ENCODE results near the gene ZNF628.

Gene ZNF628

DNA sequence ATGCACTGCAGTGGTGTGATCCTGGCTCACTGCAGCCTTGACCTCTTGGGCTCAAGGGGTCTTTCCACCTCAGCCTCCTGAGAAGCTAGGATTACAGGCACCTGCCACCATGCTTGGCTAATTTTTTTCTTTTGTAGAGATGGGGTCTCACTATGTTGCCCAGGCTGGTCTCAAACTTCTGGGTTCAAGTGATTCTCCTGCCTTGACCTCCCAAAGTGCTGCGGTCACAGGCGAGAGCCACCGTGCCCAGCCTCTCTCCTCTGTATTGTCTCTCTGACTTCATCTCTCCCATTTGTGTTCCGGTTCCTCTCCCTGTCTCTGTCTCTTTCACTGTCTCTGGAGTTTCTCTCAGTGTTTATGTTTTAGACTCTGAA lies 10.2 kb upstream of the ZNF628 start:
- no peak for DNase-seq

DNA sequence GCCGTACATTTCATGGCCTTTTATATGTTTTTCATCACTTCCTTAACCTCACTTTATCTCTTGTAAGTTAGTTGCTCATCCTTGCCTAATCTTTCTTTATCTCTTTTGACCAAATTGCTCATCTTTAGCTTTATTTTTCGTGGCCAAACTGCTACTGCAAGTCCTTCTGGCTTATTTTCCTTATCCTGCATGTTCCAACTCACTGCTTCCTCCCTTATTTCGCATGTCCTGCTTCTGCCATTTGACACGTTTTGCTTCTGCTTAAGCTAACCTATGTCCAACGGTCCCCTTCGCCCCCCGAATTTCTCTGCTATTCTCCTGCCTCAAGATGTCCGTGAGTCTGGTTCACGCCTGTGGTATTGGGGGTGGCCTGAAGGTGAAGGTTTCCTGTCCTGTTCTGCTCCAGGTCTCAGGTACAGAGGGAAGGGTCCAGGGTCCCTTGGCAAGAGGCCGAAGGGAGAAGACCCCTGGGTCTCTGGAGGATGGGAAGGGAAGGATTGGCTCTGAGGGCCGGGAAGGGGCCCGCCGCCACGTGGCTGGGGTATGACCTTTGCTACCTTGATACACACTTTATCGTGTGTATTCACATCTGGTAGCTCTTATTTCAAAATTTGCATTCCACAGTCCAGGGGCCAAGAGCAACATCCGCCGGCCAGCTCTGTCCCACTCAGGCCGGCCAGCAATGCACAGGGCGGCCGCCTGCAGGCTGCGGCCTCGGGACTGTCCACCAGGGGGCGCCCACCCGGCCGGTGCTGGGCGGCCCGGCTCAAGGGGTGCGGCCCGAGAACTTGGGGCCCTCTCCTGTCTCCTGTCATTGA lies 9.0 kb upstream of the ZNF628 start:
- DNase-seq = no peak

DNA sequence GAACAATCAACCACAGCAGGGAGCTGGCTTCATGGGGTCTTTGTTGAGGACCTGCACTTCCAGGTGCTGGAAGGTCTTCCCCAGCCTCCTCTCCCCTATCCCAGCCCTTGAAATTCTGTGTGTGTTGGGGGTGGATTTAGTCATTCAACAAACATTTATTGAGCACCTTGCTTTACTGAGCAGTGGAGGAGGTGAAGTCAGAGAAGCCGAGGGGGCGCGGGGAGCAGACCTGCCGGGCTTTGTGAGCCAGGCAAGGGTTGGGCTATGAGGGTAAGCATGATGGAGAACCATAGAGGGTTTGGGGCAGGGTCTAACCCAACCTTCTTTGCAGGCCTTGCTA lies 8.4 kb upstream of the ZNF628 start:
- no peak for DNase-seq

DNA sequence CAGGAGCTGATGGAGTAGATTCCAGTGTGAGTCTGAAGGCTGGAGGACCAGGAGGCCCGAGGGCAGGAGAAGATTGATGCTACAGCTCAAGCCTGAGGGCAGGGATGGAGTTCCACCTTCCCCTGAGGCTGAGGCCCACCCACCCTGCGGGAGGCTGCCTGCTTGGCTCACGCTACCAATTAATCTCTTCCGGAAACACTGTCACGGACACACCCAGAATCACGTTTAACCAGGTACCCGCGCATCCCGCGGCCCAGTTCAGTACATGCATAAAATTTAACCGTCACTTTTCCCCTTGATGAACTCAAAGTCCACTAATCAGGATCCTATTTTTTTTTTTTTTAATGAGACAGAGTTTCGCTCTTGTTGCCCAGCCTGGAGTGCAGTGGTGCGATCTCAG lies 5.2 kb upstream of the ZNF628 start:
- DNase-seq = no peak

DNA sequence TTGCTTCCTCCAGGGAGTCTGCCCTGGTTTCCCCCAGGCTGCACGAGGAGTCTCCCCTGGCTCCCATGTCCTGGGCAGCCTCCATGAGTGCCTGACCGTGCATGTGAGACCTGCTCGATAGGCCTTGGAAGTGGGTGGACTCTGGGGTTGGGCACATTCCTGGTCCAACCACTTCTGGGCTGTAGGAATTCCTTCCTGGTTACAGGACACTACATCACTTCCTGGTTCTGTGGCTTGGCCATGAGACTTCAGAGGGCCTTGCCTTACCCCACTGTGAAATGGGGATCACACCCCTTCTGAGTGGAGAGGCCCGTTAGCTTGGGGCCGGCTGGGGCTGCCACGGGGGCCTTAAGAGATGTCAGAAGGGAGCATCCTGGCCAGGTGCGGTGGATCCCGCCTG lies 4.0 kb upstream of the ZNF628 start:
- no peak for DNase-seq

DNA sequence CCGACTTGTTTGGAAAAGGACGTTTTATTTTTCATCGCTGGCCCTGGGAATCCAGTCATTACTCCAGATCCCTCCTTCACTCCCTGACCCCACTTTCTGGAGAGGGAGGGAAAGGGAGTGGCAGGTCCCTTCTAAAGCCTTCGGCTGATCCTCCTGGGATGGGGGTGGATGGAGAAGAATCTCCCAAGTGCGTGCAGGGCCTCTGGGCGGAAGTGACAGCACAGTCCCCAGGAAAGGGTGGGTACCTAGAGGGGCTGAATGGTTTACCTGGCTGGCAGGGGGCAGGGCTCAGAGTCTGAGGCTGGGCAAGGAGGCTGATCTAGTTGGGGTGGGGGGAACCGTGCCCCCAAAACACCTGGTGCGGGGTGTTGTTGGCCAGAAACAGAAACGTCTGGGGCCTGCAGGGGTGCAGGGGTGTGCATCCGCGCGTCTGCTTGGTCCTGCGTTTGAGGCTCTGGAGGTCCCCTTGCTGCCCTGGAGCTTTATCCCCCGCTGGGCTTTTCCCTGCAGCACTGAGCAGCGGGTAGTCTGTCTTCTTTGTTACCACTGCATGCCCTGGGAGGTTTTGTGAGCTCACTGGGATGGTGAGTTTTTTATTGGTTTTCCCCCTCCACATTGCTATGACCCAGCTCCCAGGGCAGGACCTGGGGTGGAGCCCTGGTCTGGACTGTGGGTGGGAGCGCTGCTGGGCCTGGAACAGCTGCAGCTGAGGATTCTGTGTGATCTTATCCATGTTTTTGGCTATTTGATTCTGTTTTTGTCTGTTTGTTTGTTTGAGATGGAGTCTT lies 3.0 kb upstream of the ZNF628 start:
- no peak for DNase-seq

DNA sequence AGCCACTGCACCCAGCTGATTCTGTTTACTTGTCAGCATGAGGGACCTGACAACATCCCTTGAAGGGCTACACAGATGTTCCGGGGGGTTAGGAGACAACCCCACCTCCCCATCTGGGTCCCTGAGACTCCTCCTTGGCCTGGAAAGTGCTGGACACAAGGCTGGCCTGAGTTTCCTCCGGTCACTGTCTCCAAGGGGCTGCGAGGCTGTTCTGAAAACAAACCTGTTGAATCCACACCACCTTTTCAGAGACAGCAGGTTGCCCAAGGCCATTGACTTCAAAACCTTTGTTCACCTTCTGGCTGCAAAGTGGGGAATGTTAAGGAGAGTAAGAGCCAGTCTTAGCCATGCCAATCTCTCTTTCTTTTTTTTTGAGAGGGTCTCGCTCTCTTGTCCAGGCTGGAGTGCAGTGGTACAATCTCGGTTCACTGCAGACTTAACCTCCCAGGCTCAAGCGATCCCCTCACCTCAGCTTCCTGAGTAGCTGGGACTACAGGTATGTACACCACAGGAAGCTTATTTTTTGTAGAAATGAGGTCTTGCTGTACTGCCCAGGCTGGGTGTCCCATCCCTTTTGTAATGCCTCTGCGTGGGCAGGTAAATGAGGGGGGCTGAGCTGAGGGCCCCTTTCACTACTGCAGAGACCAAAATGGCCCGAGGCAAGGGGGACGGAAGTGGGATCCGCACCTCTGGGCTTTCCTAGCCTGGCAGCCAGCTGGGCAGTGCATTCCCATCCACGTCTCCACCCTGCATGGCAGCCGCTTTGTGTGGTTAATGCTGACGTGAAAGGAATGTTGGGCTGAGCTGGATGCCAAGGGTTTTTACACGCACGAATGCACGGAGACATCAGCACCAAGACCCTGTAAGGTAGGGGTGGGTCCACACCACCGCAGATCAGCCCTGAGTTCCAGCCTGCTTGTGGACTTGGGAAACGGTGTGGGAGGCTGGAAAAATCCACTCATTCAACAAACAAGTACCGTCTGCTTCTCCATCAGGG lies 1.9 kb upstream of the ZNF628 start:
- no peak for DNase-seq

DNA sequence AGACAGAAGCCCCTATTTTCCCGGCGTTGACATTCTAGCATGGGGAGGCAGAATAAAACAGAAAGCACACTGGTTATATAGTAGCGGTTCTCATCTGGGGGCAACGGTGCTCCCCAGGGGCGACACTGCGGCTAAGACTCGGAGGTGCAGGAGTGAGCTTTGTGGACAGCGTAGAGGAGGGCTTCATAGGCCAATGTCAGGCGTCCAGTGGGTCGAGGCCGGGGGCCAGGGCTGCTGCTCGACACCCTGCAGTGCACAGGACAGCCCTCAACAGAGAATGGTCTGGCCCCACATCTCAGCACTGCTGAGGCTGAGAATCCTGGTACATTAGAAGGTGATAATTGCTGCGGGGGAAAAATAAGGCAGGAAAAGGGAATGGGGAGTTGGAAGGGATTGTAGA lies 1.5 kb downstream of the ZNF628 start:
- no peak for DNase-seq

DNA sequence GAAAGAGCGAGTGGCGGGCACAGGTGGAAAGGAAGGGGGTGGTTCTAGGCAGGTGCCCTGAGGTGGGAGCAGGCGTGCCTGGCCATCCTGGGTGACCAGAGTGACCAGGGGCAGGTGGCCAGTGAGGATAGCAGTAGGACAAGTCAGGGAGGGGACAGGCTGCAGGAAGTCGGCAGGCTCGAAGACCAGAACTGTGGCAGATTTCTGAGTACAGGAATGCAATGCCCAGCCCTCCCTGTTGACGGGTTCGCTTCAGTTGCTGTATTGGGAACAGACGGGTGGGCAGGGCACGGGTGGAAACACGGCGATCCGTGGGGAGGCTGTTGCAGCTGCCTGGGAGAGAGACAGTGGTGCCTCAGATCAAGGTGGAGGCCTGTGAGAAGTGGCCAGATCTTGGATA lies 1.9 kb downstream of the ZNF628 start:
- no peak for DNase-seq

DNA sequence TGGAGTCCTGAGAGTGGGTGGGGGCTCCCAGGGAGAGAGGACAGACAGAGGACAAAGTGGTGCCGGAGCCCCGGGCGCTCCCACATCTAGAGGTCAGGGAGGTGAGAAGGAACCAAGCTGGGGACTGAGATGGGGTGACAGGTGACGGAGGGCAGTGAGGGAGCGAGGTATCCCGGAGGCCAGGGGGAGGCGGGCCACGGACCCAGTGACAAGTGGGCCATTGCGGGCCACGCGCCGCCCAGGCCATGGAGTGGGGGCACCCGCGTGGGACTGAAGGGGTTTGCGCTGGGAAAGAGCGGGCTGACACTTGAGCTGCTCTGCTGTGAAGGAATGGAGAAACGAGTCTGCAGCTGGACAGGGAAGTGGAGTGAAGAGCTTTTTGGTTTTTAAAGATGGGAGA lies 2.6 kb downstream of the ZNF628 start:
- DNase-seq = no peak

DNA sequence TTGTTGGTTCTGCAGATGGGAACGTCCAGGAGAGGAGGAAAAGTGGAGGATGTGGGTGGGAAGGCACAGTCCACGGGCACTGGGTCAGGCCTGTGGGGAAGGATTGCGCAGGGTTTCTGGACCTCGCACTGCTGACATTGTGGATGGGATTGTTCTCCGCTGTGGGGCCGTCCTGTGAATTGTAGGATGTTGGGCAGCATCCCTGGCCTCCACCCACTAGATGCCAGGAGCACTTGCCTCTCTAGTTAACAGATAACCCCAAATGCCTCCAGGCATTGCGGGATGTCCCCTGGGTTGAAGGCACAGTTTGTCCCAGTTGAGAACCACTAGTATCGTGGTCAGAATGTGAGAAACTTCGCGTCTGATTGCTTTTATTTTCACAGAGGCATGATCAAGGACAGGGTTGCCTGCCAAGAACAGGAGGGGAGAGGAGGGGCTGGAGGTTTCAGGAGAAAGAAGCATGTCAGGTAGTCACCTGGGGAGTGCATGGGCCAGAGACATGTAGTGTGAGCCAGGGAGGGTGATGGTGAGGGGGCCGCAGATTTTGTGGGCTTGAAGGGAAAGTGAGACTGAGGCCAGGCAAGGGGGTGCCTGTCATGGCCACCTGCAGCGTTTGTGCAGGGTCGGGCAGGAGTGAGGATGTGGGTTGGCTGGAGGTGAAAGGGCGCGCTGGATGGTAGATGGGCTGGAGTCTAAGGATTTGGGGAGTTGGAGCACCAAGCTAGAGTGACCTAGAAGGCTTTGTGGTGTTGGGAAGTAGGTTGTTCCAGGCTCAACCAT lies 3.2 kb downstream of the ZNF628 start:
- no peak for DNase-seq

DNA sequence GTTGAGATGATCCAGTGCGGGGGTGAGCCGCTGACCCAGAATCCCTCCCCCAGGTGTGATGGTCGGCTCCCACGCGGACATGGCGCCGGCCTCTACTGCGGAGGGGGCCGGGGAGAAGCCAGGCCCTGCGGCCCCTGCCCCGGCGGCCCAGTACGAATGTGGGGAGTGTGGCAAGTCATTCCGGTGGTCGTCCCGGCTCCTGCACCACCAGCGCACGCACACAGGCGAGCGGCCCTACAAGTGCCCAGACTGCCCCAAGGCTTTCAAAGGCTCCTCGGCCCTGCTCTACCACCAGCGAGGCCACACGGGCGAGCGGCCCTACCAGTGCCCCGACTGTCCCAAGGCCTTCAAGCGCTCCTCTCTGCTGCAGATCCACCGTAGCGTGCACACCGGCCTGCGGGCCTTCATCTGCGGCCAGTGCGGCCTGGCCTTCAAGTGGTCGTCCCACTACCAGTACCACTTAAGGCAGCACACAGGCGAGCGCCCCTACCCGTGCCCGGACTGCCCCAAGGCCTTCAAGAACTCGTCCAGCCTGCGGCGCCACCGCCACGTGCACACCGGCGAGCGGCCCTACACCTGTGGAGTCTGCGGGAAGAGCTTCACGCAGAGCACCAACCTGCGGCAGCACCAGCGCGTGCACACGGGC lies 4.9 kb downstream of the ZNF628 start:
- DNase-seq = no peak

DNA sequence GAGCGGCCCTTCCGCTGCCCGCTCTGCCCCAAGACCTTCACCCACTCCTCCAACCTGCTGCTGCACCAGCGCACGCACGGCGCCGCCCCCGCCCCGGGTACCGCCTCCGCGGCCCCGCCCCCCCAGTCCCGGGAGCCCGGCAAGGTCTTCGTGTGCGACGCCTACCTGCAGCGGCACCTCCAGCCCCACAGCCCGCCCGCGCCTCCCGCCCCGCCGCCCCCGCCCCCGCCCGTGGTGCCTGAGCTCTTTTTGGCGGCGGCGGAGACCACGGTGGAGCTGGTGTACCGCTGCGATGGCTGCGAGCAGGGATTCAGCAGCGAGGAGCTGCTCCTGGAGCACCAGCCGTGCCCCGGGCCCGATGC lies 5.4 kb downstream of the ZNF628 start:
- DNase-seq = no peak

DNA sequence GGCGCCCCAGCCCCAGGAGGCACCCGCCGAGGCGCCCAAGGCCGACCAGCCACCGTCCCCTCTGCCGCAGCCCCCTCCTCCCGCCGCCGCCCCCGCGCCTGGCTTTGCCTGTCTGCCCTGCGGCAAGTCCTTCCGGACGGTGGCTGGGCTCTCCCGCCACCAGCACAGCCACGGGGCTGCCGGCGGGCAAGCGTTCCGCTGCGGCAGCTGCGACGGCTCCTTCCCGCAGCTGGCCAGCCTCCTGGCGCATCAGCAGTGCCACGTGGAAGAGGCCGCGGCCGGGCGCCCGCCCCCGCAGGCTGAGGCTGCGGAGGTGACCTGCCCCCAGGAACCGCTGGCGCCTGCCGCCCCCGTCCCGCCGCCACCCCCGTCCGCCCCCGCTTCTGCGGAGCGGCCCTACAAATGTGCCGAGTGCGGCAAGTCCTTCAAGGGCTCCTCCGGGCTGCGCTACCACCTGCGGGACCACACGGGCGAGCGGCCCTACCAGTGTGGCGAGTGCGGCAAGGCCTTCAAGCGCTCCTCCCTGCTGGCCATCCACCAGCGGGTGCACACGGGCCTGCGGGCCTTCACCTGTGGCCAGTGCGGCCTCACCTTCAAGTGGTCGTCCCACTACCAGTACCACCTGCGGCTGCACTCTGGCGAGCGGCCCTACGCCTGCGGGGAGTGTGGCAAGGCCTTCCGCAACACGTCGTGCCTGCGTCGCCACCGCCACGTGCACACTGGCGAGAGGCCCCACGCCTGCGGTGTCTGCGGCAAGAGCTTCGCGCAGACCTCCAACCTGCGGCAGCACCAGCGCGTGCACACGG lies 5.9 kb downstream of the ZNF628 start:
- no peak for DNase-seq

DNA sequence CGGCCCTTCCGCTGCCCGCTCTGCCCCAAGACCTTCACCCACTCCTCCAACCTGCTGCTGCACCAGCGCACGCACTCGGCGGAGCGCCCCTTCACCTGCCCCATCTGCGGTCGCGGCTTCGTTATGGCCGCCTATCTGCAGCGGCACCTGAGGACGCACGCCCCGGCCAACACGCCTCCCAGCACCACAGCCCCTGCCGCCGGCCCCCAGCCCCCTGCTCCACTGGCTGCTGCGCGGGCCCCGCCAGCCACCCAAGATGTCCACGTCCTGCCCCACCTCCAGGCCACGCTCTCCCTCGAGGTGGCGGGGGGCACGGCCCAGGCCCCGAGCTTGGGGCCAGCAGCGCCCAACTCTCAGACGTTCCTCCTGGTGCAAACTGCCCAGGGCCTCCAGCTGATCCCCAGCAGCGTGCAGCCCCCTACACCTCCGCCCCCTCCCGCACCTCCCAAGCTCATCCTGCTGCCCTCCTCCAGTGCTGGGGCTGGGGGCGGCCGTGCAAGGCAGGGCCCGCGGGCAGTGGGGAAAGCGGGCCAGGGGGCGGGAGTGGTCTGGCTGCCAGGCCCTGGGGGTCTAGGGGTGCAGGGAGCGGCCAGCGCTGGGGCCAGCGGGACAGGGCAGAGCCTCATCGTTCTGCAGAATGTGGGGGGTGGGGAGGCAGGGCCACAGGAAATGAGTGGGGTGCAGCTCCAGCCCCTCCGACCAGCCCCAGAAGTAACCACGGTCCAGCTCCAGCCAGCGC lies 6.7 kb downstream of the ZNF628 start:
- DNase-seq = no peak

DNA sequence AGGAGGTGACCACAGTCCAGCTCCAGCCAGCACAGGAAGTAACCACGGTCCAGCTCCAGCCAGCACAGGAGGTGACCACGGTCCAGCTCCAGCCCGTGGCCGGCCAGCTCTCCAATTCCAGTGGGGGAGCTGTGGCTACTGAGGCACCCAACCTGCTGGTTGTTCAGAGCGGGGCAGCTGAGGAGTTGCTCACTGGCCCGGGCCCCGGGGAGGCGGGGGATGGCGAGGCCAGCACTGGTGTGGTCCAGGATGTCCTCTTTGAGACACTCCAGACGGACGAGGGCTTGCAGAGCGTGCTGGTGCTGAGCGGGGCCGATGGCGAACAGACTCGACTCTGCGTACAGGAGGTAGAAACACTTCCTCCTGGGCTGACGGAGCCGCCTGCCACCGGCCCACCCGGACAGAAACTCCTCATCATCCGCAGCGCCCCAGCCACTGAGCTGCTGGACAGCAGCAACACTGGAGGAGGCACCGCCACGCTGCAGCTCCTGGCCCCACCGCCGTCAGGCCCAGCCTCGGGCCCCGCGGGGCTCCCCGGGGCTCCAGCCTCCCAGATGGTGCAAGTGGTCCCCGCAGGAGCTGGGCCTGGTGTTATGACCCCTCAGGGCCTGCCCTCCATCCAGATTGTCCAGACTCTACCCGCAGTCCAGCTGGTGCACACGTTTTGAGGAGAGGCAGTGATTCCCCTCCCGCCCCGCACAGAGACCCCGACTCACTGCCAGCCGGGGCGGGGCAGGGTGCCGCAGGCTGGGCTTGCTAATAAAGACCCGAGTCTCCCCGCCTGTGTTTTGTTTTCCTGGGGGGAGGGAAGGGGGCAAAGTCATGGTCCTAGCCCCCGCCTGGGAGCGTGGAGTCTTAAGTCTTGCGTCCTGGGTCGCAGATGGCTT lies 7.5 kb downstream of the ZNF628 start:
- no peak for DNase-seq

DNA sequence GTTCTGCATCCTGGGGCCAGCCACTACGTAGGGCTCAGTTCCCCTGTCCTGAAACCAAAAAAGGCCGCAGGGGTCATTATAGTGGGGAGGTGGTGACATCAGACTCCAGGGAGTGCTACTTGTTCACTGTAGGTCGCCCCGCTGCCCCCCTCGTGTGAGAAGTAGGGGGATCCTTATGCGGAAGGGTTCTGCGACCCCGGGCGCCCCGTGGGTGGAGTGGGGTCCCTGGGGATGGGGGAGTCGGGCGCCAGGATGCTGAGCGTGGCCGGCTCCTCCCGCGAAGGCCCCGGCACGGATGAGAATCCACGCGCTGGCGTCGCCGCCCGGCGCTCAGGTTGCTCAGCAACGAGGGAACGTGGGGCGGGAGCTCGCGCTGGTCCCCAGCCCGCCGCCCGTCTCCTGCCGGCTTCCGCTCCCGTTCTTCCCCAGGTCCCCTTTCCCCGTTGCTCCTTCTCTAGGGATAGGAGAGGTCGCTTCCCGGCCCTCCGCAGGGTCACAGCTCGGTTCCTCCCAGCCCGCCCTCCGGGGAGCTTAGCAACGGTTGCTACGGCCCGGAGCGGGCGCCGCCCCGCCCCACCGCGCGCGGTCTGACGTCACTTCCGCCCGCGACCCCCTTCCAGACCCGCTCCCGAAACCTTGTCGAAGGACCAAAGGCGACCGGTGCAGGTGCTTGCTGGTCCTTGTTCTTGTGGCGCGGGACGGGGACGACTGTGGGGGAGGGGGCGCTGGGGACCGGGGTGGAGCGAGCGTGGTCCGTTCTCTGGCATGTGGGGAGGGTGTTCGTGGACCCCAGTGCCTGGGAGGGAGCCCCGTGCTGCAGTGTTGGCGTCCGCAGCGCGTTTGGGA lies 8.4 kb downstream of the ZNF628 start, which contains the start of gene NAT14:
Gene NAT14 (plus strand): TSS at position 596 of the 846 bp plus-strand sequence. CDS start 521 bp downstream, outside the sequence.
- peak; percentile 36 to 40 for DNase-seq

DNA sequence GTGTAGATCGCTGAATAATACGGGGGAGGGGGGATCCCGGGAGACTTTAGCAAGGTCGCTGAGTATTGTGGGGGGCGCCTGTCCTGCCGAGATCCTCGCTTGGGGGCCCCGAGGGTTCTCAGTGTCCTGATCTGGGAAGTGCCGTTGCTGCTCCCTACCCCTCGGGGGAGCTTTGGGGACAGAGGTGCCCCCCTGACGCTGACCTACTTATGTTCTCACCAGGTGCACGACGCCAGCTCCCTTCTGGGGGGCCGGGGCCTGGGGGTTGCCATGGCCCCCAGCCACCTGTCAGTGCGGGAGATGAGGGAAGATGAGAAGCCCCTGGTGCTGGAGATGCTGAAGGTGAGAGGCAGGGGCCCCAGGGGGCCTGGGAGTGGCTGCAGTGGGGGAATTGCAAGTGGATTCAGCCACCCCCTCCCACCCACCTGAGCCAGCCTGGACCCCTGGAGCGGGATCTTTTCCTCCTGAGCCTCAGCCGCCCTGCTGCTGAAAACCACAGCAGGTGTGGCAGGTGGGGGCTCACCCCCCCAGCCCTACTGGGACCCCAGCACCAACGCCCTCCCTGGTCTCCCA lies 9.1 kb downstream of the ZNF628 start:
- no peak for DNase-seq
